IMR-90 (cell line): ENCODE measurements around the gene DCUN1D2. TPM values are rescaled to one million over a fixed set of nuclear protein-coding genes. Genes with fewer than 3 reads are reported as not detected.

Experiments
- ATAC-seq: fragments of 200-7000 bp; cut with Tn5 transposase; 2 replicates; pipeline ENCODE4 v1.9.1; 2020; ENCODE audit warnings: low read depth, mild to moderate bottlenecking, moderate library complexity
- BruUV-seq: library from RNA; stranded (reverse); fragments of 400-500 nt; replicated peaks from 2 replicates; lab custom pipeline; 2021; lab: Mats Ljungman, UMichigan
- CTCF ChIA-PET: fragments of 300-600 bp; formaldehyde crosslinking; extraction: SDS; loops from one replicate; lab custom pipeline; 2021; ENCODE audit warnings: antibody characterized with exemption; lab: Yijun Ruan, JAX
- POLR2A ChIA-PET: fragments of 300-600 bp; sonication (Branson Sonifier 250); formaldehyde crosslinking; loops from one replicate; lab custom pipeline; 2022; ENCODE audit warnings: antibody characterized with exemption; ENCODE audit not compliant: unreplicated experiment; lab: Charles Lee
- DNase-seq: peaks from one replicate; pipeline ENCODE4 v3.0.0; 2013
- H2AFZ ChIP-seq: replicated peaks from 2 replicates; pipeline ENCODE3; 2013; ENCODE audit warnings: low read length, mild to moderate bottlenecking; ENCODE audit not compliant: poor library complexity
- H2AK5ac ChIP-seq: 2 replicates; pipeline ENCODE4 v1.6.1; 2013; ENCODE audit warnings: low read depth, low read length, inconsistent platforms
- H2AK9ac ChIP-seq: replicated peaks from 2 replicates; pipeline ENCODE3; 2013; ENCODE audit warnings: mild to moderate bottlenecking, low read depth, low read length, moderate library complexity; ENCODE audit not compliant: poor library complexity
- H2BK120ac ChIP-seq: 2 replicates; pipeline ENCODE4 v1.6.1; 2013; ENCODE audit warnings: low read depth, low read length, inconsistent platforms
- H2BK15ac ChIP-seq: 3 replicates; pipeline ENCODE4 v1.6.1; 2013; ENCODE audit warnings: low read depth, low read length, inconsistent platforms
- H2BK20ac ChIP-seq: 2 replicates; pipeline ENCODE4 v1.6.1; 2013; ENCODE audit warnings: low read depth, mild to moderate bottlenecking, inconsistent platforms, low read length, moderate library complexity
- H2BK5ac ChIP-seq: 2 replicates; pipeline ENCODE4 v1.6.1; 2013; ENCODE audit warnings: mild to moderate bottlenecking, low read depth, low read length, inconsistent platforms; ENCODE audit not compliant: poor library complexity, severe bottlenecking
- H3K14ac ChIP-seq: replicated peaks from 2 replicates; pipeline ENCODE4 v1.6.1; 2013; ENCODE audit warnings: low read depth, low read length, inconsistent platforms
- H3K18ac ChIP-seq: 2 replicates; pipeline ENCODE4 v1.6.1; 2013; ENCODE audit warnings: low read depth, low read length, control low read depth
- H3K23ac ChIP-seq: 2 replicates; pipeline ENCODE4 v1.6.1; 2013; ENCODE audit warnings: low read depth, low read length, inconsistent platforms
- H3K27ac ChIP-seq: 2 replicates; pipeline ENCODE4 v1.5.1; 2013; ENCODE audit warnings: mild to moderate bottlenecking, control low read depth, low read length; ENCODE audit not compliant: insufficient read depth
- H3K27me3 ChIP-seq: 2 replicates; pipeline ENCODE4 v1.6.1; 2013; ENCODE audit warnings: low read length; ENCODE audit not compliant: control insufficient read depth, insufficient read depth
- H3K36me3 ChIP-seq: 2 replicates; pipeline ENCODE4 v1.6.1; 2013; ENCODE audit warnings: low read length, mixed read lengths; ENCODE audit not compliant: control insufficient read depth, insufficient read depth
- H3K4ac ChIP-seq: 2 replicates; pipeline ENCODE4 v1.6.1; 2013; ENCODE audit warnings: low read depth, low read length, inconsistent platforms
- H3K4me1 ChIP-seq: 2 replicates; pipeline ENCODE4 v1.6.1; 2013; ENCODE audit warnings: low read length, mixed read lengths; ENCODE audit not compliant: control insufficient read depth, insufficient read depth
- H3K4me2 ChIP-seq: 2 replicates; pipeline ENCODE4 v1.6.1; 2013; ENCODE audit warnings: low read depth, mild to moderate bottlenecking, control low read depth, low read length, moderate library complexity
- H3K4me3 ChIP-seq: 2 replicates; pipeline ENCODE4 v1.5.1; 2013; ENCODE audit warnings: low read depth, mild to moderate bottlenecking, control low read depth, low read length, moderate library complexity; ENCODE audit not compliant: insufficient read depth
- H3K56ac ChIP-seq: 2 replicates; pipeline ENCODE4 v1.6.1; 2013; ENCODE audit warnings: low read length, inconsistent platforms; ENCODE audit not compliant: insufficient read depth; ENCODE audit errors: extremely low read depth
- H3K79me1 ChIP-seq, 2 experiments: 2 replicates each; pipeline ENCODE4 v1.6.1; 2013; ENCODE audit warnings: low read length in 2 of 2, inconsistent platforms in 1 of 2, low read depth in 1 of 2
- H3K9ac ChIP-seq: 2 replicates; pipeline ENCODE4 v1.6.1; 2013; ENCODE audit warnings: low read depth, low read length, control low read depth
- H3K9me1 ChIP-seq: 2 replicates; pipeline ENCODE4 v1.6.1; 2013; ENCODE audit warnings: low read length, inconsistent platforms; ENCODE audit not compliant: insufficient read depth
- H3K9me3 ChIP-seq: 2 replicates; pipeline ENCODE4 v1.6.1; 2013; ENCODE audit warnings: low read length; ENCODE audit not compliant: control insufficient read depth, insufficient read depth
- H4K20me1 ChIP-seq: 2 replicates; pipeline ENCODE4 v1.6.1; 2013; ENCODE audit warnings: low read length, inconsistent platforms; ENCODE audit not compliant: insufficient read depth
- H4K5ac ChIP-seq: 2 replicates; pipeline ENCODE4 v1.6.1; 2013; ENCODE audit warnings: mild to moderate bottlenecking, low read depth, low read length, control low read depth
- H4K8ac ChIP-seq, 2 experiments: 2 replicates each; pipeline ENCODE4 v1.6.1; 2013; ENCODE audit warnings: low read depth in 2 of 2, low read length in 2 of 2, control low read depth in 1 of 2, inconsistent platforms in 1 of 2
- H4K91ac ChIP-seq: 2 replicates; pipeline ENCODE4 v1.6.1; 2013; ENCODE audit warnings: low read depth, low read length, inconsistent platforms; ENCODE audit not compliant: insufficient read depth
- BHLHE40 ChIP-seq: fragments of 150-350 bp; IDR thresholded peaks from 2 replicates; pipeline ENCODE4 v1.6.1; 2016; ENCODE audit warnings: mild to moderate bottlenecking, low read depth, low read length
- CEBPB ChIP-seq: IDR thresholded peaks from 2 replicates; pipeline ENCODE4 v1.6.1; 2012; ENCODE audit warnings: low read depth, low read length, improper control_type of control experiment
- FOS ChIP-seq: fragments of 150-350 bp; IDR thresholded peaks from 2 replicates; pipeline ENCODE4 v1.6.1; 2016; ENCODE audit warnings: low read depth, low read length
- MAFK ChIP-seq: IDR thresholded peaks from 2 replicates; pipeline ENCODE4 v1.6.1; 2012; ENCODE audit warnings: low read depth, low read length, improper control_type of control experiment
- MAZ ChIP-seq: IDR thresholded peaks from 2 replicates; pipeline ENCODE4 v1.6.1; 2012; ENCODE audit warnings: low read depth, mild to moderate bottlenecking, low read length, improper control_type of control experiment, moderate library complexity, borderline replicate concordance
- MXI1 ChIP-seq: IDR thresholded peaks from 2 replicates; pipeline ENCODE4 v1.6.1; 2012; ENCODE audit warnings: low read depth, mild to moderate bottlenecking, low read length, moderate library complexity, borderline replicate concordance
- NFE2L2 ChIP-seq: fragments of 150-350 bp; IDR thresholded peaks from 2 replicates; pipeline ENCODE4 v1.6.1; 2016; ENCODE audit warnings: low read depth, mild to moderate bottlenecking, low read length
- POLR2A ChIP-seq: IDR thresholded peaks from 2 replicates; pipeline ENCODE4 v1.6.1; 2012; ENCODE audit warnings: mild to moderate bottlenecking, low read depth, low read length
- RAD21 ChIP-seq: IDR thresholded peaks from 2 replicates; pipeline ENCODE4 v1.6.1; 2012; ENCODE audit warnings: low read length, improper control_type of control experiment
- RCOR1 ChIP-seq: IDR thresholded peaks from 2 replicates; pipeline ENCODE4 v1.6.1; 2012; ENCODE audit warnings: mild to moderate bottlenecking, low read length, improper control_type of control experiment; ENCODE audit not compliant: insufficient replicate concordance
- RFX5 ChIP-seq: IDR thresholded peaks from 2 replicates; pipeline ENCODE4 v1.8.0; 2012; ENCODE audit warnings: low read depth, mild to moderate bottlenecking, low read length, moderate library complexity
- SMC3 ChIP-seq: fragments of 150-350 bp; IDR thresholded peaks from 2 replicates; pipeline ENCODE4 v1.6.1; 2016; ENCODE audit warnings: low read depth, mild to moderate bottlenecking, antibody characterized with exemption, low read length, moderate library complexity
- WGBS, 2 experiments: methylation state at CpG; one replicate each; pipeline versions ENCODE4 v1.1.5 to v1.1.7; 2013; ENCODE audit warnings: missing lambda C conversion rate in 2 of 2; ENCODE audit not compliant: insufficient read length in 1 of 2; ENCODE audit errors: extremely low coverage in 2 of 2; 5-methylcytosine and 5-hydroxymethylcytosine counted together
- dilution Hi-C: fragments of 300-500 bp; cut with HindIII; formaldehyde crosslinking; loops from one replicate; pipeline ENCODE4 v1.14.3; 2018; ENCODE audit warnings: low sequenced_read_pairs; ENCODE audit not compliant: unreplicated experiment
- in situ Hi-C: fragments of 300-500 bp; cut with MboI; formaldehyde crosslinking; loops from 3 replicates; pipeline ENCODE4 v1.14.3; 2019; ENCODE audit warnings: low sequenced_read_pairs, inconsistent platforms, mixed read lengths
- intact Hi-C: fragments of 100-400 bp; cut with micrococcal nuclease; formaldehyde crosslinking; loops from 2 replicates; pipeline ENCODE4 v1.10.0; 2022
- polyA plus RNA-seq, 3 experiments: library from polyadenylated mRNA; depleted of rRNA; stranded (reverse); fragments of >200 nt; gene quantifications; 2 replicates each; pipeline ENCODE4 v1.2.3, GENCODE V29; 2012; ENCODE audit warnings: low replicate concordance in 1 of 3
- total RNA-seq: library from RNA; depleted of rRNA; stranded (reverse); fragments of >200 nt; gene quantifications from 2 replicates; pipeline ENCODE4 v1.2.3, GENCODE V29; 2012
- TF ChIP-seq, protein P1 (sequence below): fragments of 150-350 bp; IDR thresholded peaks from 2 replicates; pipeline ENCODE4 v1.6.1; 2017; ENCODE audit warnings: mild to moderate bottlenecking, antibody characterized with exemption, low read length, low read depth
- TF ChIP-seq, protein P2 (sequence below): fragments of 150-350 bp; IDR thresholded peaks from 2 replicates; pipeline ENCODE4 v1.6.1; 2016; ENCODE audit warnings: low read depth, mild to moderate bottlenecking, low read length, moderate library complexity, borderline replicate concordance

The DCUN1D2 gene
- total and polyA plus RNA-seq, 2 of the 4 experiments (the other 2 are of a cell fraction): 8.1 to 11.5 TPM

DNA sequence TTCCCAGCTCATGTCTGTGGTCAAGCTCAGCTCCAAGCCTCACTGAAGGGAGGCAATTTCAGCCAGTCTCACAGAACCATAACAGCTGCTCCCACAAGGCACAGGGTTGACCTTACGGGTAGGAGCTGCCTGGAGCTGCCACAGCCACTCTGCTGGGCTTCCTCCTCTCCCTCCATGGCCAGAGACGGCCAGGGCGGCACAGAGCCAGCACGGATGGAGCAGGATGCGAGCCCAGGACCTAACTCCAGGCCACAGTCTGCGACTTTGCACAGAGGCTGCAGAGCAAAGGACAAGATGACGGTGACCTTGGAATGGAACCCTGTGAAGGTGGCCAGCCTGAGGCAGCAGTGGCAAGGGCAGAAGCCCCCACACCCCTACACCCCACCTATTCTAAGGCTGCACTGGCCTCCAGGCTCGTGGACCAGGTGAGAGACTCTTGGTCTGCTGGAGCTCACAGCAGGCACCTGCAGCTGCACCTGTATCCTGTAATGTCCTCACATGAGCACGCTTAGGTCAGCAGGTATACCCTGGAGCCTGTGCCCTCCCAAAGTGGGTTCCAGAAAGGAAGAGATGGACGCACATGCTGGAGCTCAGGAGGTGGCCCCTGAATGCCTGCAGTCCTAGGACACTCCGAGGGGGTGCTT is 66.9 kb downstream of the DCUN1D2 start:
- no peaks in the 10 kb centered on the region for H4K20me1 ChIP-seq
- H2BK120ac ChIP-seq: no peak overlapping the region
- dilution Hi-C loops: no loop called here
- no peak overlapping the region for H3K9ac ChIP-seq
- no peak overlapping the region for H3K4me3 ChIP-seq
- H2BK5ac ChIP-seq: no peak overlapping the region
- no peak overlapping the region for H3K4ac ChIP-seq
- no peak overlapping the region for H3K14ac ChIP-seq
- H4K5ac ChIP-seq: no peak overlapping the region
- H3K27me3 ChIP-seq: peaks cover under 1% of the 10 kb centered on the region; the same call in 1 of the 2 replicates
- no peak overlapping the region for H2BK15ac ChIP-seq
- H3K4me1 ChIP-seq: peaks cover 10% of the 10 kb centered on the region; the same call in 1 of the 2 replicates
- WGBS, 2 experiments: 81% methylated on average over 4 of the region's 11 CpGs; no CpG with 5 or more reads in 1 of the 2 experiments
- no peak for DNase-seq
- H3K9me3 ChIP-seq: no peaks in the 10 kb centered on the region
- H4K91ac ChIP-seq: no peak overlapping the region
- H3K56ac ChIP-seq: no peak overlapping the region
- intact Hi-C loops: no loop called here
- ChIA-PET CTCF (no interaction called here), POLR2A (no interaction called here)
- no peaks in the 10 kb centered on the region for H3K79me1 ChIP-seq
- no peaks in the 10 kb centered on the region for H3K9me1 ChIP-seq
- H3K36me3 ChIP-seq: no peaks in the 10 kb centered on the region
- no peak overlapping the region for H3K27ac ChIP-seq
- H2BK20ac ChIP-seq: no peak overlapping the region
- no peak overlapping the region for H2AK5ac ChIP-seq
- H4K8ac ChIP-seq: no peak overlapping the region
- ATAC-seq: no peak
- no peak overlapping the region for H3K4me2 ChIP-seq
- no peak overlapping the region for H3K23ac ChIP-seq
- H3K18ac ChIP-seq: no peak overlapping the region
- in situ Hi-C loops: no loop called here
- no peak overlapping the region for H2AK9ac ChIP-seq
- BruUV-seq: no TSS peak
- no peak overlapping the region for H2AFZ ChIP-seq
- TF ChIP-seq CEBPB (no peak), NFE2L2 (no peak), RAD21 (no peak), SMC3 (no peak), RFX5 (no peak), RCOR1 (no peak), BHLHE40 (no peak), MAFK (no peak), MXI1 (no peak), POLR2A (no peak), MAZ (no peak), FOS (no peak)
- TF ChIP-seq, protein P1, sequence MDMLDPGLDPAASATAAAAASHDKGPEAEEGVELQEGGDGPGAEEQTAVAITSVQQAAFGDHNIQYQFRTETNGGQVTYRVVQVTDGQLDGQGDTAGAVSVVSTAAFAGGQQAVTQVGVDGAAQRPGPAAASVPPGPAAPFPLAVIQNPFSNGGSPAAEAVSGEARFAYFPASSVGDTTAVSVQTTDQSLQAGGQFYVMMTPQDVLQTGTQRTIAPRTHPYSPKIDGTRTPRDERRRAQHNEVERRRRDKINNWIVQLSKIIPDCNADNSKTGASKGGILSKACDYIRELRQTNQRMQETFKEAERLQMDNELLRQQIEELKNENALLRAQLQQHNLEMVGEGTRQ: no peak
- TF ChIP-seq, protein P2, sequence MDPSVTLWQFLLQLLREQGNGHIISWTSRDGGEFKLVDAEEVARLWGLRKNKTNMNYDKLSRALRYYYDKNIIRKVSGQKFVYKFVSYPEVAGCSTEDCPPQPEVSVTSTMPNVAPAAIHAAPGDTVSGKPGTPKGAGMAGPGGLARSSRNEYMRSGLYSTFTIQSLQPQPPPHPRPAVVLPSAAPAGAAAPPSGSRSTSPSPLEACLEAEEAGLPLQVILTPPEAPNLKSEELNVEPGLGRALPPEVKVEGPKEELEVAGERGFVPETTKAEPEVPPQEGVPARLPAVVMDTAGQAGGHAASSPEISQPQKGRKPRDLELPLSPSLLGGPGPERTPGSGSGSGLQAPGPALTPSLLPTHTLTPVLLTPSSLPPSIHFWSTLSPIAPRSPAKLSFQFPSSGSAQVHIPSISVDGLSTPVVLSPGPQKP: no peak
